Activated naive CD8-positive, alpha-beta T cell treated with anti-CD3 and anti-CD28 coated beads, Interleukin-2, amount 50 U/mL, for 16 hours (primary cell): Measurements from ENCODE around the gene GALT.
A peak's percentile ranks its signal among the peaks of the same experiment; 100 is the strongest.

ENCODE experiments used
- DNase-seq: peaks from one replicate; pipeline ENCODE4 v3.0.0-alpha.2; 2020; ENCODE audit warnings: low read depth, low spot score

Gene GALT

DNA sequence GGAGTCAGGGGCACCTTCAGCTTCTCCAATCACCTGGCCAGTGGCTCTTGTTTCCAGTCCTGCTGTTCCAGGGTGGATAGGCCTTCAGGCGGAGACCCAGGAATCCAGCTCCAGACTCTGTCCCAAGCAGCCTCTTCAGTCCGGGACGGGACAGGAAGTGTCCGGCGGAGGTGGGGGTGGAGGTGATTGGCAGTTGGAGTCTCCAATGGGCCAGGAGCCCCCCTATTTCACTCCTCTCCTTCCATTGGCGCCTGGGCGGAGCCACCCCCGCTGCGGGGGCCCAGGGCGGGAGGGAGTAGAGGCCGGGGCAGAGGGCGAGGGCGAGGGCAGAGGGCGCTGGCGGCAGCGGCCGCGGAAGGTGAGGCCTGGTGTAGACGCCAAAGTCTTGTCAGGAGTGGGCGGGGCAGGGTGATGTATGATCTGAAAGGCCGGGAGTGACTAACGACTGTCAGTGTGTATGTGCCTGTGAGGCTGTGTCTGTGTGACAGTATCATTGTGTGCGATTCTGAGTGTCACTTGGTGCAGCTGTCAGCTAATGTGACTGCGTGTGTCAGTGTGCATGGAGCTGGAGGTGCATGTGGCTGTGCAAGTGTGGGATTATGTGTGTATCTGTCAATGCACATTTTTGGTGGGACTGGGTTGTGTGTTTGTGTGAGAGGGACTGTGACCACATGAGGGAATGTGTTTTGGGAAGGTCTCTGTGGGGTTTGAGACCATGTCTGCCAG lies 5.6 kb downstream of the GALT start, which contains the start of gene IL11RA:
Gene IL11RA, plus strand, starts transcription at position 310 of the 726 bp plus-strand sequence. CDS start 3,033 bp downstream, outside the sequence.
- DNase-seq: no peak

DNA sequence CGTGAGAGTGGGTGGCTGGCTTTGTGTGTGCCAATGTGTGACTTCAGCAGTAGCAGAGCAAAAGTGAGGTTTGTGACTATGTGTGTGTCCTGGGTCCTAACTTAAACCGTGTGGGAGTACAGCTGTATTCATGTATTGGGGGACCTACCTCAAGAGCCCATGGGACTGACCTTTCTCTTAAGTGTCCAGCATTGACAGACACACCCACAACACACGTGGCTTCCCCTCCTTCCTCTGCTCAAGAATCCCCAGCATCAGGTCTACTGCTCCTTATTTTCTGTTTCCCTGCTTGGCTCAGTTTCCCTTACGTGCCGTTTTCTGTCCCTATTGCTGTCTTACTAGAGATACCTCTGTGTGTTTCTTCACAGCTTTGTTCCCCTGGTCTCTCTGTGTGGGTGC lies 6.1 kb downstream of the GALT start:
- DNase-seq: no peak

DNA sequence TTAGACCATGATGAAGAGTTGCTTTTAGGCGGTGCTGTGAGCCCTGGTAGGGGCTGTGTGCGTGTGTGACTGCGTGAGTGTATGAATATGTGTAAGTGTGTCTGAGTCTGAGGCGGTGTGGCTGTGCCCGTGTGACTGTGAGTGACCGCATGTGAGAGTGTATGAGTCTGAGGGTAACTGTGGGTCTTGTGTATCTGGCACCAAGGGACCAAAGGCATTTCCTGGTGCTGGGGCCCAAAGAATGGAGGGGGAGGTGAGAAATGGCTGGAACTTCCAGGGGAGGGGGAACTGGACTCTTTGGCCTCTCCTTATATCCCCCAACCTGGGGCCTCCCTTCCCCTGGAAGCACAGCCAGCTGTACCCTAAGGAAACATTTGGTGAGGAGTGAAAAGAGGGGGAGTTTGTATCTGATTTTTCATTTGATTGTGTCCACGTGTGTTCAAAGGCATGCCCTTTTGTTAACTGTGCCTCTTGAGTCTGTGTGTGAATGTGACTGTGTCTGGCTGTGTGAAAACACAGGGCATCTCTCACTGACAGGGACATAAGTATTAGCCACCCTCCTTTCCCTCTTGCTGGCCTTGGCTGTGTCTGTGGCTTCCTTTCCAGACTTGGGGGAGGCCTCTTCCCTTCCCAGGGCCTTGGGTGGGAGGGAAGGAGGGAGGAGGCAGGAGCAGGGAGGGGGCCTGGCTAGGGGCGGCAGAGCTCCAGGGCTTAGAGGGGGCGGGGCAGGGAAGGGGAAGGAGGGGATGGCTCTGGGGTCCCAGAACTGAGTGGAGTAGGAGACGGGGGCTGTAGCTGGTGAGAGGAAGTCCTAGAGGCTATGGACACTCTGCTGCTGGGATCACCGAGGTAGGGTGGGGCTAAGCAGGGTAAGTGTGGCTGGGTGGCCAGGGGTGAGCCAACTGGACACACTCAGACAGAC lies 6.9 kb downstream of the GALT start:
- no peak for DNase-seq

DNA sequence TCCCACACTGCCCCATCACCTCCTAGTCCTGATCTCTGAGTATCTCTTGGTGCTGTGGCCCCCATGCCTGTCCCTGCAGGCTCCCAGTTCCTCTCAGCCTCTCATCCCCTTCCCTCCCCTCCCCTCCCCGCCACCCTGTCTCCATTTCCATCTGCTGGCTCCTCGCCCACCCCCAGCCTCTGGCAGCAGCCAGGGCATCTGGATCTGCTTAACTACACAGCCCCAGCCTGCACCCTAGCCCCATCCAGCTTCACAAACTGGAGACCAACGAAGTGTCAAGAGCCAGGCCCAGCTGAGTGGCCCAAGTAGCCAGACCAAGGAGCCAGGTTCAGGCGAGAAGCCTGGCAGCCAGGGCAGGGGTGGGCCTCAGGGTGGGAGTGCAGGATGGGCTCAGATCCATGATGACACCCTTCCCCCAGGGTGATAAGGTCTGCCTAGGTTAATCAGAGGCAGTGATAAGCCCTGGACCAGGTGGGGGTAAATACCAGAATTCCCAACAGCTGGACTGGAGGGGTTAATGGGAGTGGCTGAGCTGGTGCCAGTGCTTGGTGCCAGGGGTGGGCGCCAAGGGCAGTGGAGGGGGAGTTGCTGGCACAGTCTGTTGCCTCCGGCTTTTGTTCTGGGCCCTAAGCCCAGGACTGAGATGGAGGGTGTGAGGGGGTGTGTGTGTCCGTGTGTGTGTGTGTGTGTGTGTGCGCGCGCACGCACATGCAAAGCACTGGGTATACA lies 8.0 kb downstream of the GALT start:
- DNase-seq: no peak

DNA sequence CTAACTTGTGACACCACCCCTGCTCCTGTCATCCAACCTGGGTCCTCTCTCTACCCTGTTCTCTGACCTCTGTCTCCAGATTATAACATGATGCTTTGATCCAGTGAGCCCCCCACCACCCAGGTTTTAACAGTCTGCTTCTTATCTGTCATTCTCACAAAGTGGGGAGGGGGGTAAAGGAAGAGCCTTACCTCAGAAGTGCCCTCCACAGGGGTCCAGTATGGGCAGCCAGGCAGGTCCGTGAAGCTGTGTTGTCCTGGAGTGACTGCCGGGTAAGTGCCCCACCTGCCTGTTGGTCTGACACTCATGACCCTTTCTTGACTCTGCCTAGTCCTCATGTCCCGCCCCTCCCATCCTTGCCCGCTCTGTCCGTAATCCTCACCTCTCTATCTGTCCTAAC lies 8.9 kb downstream of the GALT start:
- no peak for DNase-seq

DNA sequence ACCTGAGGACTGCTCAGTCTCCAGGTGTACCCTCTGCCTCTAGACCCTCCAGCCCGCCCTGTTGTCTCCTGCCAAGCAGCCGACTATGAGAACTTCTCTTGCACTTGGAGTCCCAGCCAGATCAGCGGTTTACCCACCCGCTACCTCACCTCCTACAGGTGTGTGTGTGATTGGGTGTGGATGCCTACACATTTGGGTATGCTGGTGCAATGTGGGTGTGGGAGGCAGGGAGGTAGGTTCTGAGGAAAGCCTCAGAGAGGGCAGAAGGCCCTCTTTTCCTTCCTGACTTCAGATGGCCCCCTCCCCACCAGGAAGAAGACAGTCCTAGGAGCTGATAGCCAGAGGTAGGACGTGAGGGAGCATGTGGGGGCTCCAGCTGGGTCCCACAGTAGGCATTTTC lies 10.5 kb downstream of the GALT start:
- DNase-seq: no peak

DNA sequence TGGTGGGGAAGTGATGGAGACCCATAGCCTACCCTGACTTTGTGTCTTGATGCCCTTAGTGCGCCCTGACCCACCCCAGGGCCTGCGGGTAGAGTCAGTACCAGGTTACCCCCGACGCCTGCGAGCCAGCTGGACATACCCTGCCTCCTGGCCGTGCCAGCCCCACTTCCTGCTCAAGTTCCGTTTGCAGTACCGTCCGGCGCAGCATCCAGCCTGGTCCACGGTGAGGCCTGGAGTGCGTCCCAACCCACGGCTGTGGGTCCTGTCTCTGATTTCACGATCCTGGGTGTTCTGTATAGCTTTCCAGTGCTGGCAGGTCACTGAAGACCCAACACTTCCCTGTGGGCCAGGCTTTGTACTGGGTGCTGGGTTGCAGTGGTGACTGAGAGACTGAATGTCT lies 12.0 kb downstream of the GALT start:
- DNase-seq: no peak

DNA sequence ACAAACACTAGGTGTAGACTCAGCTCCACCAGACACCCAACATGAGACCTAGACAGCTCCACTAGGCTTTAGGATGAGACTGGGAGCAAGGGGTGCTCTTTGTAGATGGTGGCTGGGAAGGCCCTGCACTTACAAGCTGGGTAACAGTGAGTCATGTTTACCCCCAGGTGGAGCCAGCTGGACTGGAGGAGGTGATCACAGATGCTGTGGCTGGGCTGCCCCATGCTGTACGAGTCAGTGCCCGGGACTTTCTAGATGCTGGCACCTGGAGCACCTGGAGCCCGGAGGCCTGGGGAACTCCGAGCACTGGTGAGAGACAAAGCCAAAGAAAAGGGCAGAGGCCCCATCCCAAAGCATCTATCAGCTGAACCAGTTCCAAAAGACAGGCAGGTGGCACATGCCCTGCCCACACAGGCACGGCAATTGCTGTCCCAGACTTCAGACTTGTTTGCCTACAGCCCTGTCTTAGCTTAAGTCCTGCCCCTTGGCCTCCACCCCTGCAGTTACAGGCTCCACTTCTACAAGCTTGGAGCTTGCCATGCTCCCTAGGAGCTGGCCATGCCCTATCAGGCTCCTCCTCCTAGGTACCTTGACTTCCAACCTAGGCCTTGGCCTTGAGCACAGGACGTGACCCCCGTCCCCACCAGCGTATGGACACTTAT lies 13.2 kb downstream of the GALT start:
- DNase-seq: no peak

DNA sequence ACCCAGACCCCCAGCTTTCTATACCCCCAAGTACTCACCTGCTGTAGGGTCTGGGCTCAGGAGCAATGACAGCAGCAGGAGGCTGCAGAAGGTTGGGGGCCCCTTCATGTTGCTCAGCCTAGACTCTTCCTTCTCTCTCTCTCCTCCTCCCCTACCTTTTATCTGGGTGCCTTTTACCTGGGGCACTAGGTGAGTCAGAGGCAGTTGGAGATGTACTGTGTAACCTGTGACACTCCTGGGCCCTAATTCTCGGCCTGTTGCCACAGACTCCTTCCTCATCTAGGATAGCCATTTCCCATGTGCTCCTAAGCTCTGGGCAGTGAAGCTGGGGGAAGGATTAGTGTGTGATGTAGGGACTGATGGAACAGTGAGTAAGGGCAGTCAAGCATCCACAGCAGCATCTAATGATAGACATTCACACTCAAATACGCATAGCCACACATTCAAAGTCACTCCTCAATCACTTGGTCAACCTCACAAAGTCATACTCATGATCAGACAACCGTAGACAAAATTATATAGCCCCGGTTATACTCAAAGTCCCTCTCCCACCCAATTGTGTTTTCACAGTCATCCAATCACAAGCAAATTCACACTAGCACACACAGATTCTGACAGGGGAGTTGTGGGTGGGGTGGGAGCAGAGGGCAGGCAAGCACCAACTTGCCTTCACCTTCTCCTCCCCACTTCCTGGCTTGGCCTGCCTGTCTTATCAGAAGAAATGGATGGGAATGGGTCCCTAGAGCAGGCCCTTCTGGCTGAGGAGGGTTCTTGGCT lies 16.2 kb downstream of the GALT start, which contains the start of gene CCL27:
Gene CCL27, minus strand, starts transcription at position 132 of the 777 bp plus-strand sequence. Its CDS starts 24 bp downstream, at position 108.
- DNase-seq: no peak

DNA sequence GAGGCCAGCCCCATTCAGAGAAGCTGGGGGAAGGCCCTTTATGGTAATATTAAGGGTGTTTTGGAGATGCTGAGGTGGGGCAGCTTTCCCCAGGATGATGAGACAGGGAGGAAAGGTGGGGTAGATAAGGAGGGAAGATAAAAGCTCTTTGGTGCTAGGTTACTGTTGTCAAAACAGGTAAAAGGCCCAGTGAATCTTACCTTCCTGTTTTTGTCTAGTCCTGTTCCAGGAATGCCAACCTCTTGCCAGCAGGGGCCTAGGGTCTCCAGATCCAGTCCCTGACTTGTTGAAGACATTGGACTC lies 16.8 kb downstream of the GALT start:
- DNase-seq: no peak

DNA sequence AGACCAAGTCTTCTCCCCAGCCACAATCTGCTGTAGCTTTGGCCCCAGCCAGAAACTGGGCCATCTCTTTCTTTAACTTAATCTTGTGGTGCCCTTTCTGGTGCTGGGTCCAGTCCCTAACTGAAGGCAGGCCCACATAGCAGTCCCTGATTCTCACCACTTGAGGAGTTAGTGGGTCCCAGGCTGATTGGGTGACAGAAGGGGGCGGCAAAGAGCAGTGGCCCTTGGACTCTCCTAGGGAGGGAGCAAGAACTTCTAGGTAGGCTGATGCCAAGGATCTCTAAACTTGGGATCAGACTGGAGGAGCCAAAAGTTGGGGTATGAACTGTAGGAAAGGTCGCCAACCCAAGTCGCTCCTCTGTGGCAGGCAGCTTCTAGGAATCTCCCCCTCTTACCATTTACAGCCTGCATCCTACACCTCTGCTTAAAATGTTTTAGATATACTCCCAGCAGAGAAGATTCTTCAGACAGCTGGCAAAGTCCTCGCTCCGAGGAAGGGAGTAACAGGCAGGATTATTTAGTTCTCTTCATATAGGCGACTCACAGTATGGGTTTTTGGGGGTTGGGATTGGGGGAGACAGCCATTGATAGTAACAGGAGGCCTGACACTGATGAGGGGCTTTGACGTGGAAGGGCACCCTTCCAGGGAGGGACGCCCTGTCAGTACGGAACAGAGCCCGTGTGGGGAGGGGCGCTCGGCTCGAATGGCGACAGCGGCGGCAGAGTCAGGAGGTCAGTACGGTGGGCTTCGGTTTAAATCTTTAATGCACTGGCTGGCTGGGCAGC lies 18.0 kb downstream of the GALT start:
- no peak for DNase-seq

DNA sequence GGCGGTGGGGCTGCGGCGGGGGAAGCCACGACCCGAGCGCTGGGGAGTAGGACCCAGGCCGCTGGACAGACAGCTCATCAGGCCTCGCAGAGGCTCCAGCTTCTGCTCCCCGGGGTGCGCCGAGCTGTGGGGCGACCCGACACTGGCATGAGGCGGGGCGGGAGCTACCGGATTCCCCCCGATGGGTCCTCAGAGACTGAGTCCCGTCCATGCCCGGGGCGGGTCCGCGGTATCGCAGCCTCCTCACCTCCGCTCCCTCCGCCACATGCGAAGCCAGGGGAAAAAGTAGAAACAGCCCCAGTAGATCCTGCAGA lies 18.5 kb downstream of the GALT start:
- no peak for DNase-seq

DNA sequence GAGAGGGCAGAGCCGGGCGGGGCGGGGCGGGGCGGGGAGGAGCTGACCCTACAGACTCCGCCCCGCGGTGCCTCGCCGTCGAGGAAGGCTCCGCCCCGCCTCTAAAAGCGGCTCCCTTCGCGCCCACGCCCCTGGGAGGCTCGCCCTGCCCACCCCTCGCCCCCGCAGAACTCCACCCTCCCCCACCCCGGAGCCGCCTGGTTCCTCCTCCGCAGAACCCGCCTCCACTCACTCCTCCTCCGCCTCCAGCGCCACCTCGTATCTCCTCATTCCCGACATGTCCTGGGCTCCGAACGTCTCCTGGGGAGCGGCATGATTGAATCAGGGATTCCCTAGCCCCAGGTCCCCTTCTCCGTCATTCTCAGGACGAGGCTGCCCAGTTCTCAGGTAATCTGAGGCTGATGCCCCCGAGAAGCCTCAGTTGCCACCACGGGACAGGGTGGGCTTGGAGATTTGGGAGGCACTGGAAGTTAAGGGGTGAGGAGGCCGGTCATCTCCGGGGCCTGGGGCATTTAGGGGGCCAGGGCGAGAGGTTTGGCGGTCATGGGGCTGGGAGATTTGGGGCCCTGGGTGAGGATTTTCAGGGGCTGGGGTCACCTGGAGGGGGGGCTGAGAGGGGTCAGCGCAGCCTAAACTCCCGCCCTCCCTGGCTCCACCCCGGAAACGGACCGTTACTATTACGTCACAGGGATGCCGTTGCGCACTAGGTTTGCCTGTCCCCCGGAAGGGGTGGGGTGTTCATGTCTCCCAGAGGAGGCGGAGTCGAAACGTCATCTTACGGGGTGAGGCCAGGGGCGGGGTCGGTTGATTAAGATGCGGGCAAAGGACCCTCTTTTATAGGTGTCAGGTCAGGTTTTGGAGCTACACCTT lies 19.1 kb downstream of the GALT start:
- DNase-seq: peak; percentile 61

DNA sequence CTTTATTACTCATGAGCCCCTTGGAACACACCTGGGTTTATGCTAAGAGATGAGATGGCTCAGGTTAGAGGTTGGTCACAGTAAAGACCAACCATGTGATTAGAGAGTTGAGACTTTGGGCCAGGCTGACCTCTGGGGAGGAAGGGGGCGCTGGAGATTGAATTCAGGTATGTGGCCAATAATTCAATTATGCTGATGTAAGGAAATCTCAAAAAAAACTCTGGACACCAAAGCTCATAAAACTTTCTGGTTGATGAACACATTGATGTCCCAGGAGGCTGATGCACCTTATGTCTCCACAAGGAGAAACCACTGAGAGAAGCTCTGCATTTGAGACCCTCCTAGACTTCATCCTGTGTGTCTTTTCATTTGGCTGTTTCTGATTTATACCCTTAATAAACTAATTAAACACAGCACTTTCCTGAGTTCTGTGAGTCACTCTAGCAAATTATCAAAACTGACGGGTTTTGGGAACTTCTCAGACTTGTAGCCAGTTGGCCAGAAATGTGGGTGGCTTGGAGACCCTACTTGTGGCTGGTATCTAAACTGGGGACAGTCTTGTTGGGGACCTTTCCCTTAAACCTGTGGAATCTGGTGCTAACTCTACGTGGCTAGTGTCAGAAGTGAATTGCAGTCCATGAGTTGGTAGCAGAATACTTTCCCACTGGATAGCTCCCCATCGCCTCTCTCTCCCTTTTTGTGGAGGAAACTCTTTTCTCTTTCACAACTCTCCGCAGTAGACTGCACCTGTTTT lies 23.5 kb downstream of the GALT start:
- DNase-seq: no peak

DNA sequence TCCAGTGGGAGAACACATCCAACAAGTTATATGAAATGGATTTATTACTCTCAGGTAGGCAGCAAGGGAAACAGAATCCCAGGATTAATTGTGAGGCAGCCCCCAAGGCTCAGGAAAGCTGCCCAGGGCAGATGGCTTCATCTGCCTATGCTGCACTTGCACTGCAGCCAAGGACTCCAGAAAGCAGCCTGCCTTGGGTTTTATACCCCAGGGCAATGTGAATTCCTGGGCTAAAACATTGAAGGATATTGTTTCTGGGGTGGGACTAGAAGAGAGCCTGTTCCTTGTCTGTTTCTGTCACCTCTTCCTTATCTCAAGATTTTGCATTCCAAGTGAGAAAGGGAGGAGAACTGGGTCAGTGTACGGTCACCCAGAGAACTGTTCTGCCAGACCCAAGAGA lies 24.8 kb downstream of the GALT start:
- DNase-seq: no peak

DNA sequence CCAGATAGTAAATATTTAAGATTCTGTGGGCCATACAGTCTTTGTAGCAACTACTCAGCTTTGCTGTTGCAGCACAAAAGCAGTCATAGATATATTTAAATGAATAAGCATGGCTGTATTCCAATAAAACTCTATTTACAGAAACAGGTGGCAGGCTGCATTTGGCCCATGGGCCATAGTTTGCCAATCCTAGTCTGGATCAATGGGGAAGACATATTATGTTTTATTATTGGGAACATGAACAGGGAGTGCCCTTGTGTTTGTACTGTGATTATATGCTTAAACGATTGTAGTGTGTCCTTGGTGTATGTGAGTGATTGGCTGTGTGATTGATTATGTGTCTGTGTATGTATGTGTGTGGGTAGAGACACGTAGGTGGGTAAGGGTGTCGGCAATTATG lies 28.0 kb downstream of the GALT start:
- DNase-seq: no peak

DNA sequence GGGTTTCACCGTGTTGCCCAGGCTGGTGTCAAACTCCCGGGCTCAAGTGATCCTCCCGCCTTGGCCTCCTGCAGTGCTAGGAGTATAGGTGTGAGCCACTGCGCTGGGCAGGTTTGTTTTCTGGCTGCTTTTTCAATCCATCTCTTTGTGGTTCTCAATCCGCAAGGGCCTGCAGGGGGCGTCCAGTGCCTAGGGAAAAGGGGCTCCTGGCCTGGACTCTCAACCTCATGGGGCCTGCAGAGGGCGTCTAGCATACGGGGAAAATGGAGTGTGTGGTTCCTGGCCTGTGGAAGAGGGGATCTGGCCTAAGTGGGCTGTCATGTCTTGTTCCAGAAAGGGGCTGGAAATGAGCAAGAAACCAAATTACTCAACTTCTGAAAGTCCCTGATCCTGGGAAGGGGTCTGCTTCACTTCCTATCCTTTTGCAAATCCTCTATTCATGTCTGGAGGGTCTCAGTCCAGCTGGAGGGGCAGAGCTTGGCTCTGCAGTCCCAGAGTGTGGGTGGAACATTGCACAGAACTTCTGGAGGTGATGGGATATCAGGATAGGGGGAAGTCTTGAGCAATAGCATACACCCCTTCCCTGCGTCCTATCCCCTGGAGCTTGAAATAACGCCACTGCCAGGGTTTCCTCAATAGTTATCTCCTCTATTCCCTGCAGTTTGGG lies 28.7 kb downstream of the GALT start:
- peak; percentile 32 for DNase-seq

DNA sequence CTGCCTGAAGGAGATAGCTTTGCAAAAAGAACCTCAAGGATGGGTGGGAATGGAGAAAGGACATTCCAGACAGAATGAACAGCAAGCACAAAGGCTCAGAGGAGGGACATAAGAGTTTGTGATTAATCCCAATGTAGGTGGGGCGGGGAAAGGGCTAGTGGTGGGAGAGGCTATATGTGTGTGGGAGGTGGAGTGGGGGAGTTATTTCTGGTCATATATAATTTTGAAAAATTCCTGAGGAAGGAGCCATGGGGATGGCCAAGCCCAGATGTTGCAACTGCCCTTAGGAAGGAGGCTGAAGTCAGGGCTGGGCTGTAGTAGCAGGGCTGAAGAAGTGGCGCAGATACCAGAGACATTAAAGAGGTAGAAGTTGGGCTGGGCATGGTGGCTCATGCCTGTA lies 29.4 kb downstream of the GALT start:
- no peak for DNase-seq
